HG02884 (cell line): ENCODE data around the gene TBC1D2B.
"Not testable (repeated sequence)": the region's sequence is repeated elsewhere in the genome, so short reads cannot be mapped to it uniquely, and the experiment has no call there.

Source experiments
- ATAC-seq: cut with Tn5 transposase; IDR thresholded peaks from one replicate; pipeline ENCODE4 v1.9.1; 2021; ENCODE audit warnings: mild to moderate bottlenecking, moderate library complexity; ENCODE audit not compliant: unreplicated experiment

Gene TBC1D2B

GRCh38 chr15:77980098-77980497, 97.4 kb downstream of the TBC1D2B start:
- ATAC-seq: no peak

GRCh38 chr15:77979157-77979556, 98.4 kb downstream of the TBC1D2B start:
- ATAC-seq: not testable (repeated sequence)

- ATAC-seq: not testable (repeated sequence)
Measured at GRCh38 chr15:77978759-77979145, 98.8 kb downstream of the TBC1D2B start.

GRCh38 chr15:77977903-77978758, 99.4 kb downstream of the TBC1D2B start:
- not testable (repeated sequence) for ATAC-seq

- ATAC-seq: not testable (repeated sequence)
Measured at GRCh38 chr15:77976760-77977525, 100.6 kb downstream of the TBC1D2B start.

- not testable (repeated sequence) for ATAC-seq
Measured at GRCh38 chr15:77976095-77976450, 101.4 kb downstream of the TBC1D2B start.

- no peak for ATAC-seq
Measured at GRCh38 chr15:77975332-77976094, 102.0 kb downstream of the TBC1D2B start.

GRCh38 chr15:77974416-77975331, 102.8 kb downstream of the TBC1D2B start:
- no peak for ATAC-seq

GRCh38 chr15:77974098-77974414, 103.5 kb downstream of the TBC1D2B start:
- ATAC-seq: no peak

- ATAC-seq: not testable (repeated sequence)
Measured at GRCh38 chr15:77973273-77974097, 104.0 kb downstream of the TBC1D2B start.

- ATAC-seq: not testable (repeated sequence)
Measured at GRCh38 chr15:77972706-77973105, 104.8 kb downstream of the TBC1D2B start.

GRCh38 chr15:77971875-77972274, 105.6 kb downstream of the TBC1D2B start:
- ATAC-seq: not testable (repeated sequence)

- ATAC-seq: not testable (repeated sequence)
Measured at GRCh38 chr15:77970813-77971360, 106.6 kb downstream of the TBC1D2B start.

- no peak for ATAC-seq
Measured at GRCh38 chr15:77969055-77969454, 108.5 kb downstream of the TBC1D2B start.

GRCh38 chr15:77967798-77968197, 109.7 kb downstream of the TBC1D2B start:
- ATAC-seq: no peak

GRCh38 chr15:77967235-77967615, 110.3 kb downstream of the TBC1D2B start:
- not testable (repeated sequence) for ATAC-seq

GRCh38 chr15:77966540-77967234, 110.8 kb downstream of the TBC1D2B start:
- ATAC-seq: no peak

GRCh38 chr15:77964193-77964592, 113.3 kb downstream of the TBC1D2B start:
- ATAC-seq: no peak
